Measurements from ENCODE around the gene ARHGAP33.
"Not testable (repeated sequence)": the region's sequence is repeated elsewhere in the genome, so short reads cannot be mapped to it uniquely, and the experiment has no call there.

Gene ARHGAP33

DNA sequence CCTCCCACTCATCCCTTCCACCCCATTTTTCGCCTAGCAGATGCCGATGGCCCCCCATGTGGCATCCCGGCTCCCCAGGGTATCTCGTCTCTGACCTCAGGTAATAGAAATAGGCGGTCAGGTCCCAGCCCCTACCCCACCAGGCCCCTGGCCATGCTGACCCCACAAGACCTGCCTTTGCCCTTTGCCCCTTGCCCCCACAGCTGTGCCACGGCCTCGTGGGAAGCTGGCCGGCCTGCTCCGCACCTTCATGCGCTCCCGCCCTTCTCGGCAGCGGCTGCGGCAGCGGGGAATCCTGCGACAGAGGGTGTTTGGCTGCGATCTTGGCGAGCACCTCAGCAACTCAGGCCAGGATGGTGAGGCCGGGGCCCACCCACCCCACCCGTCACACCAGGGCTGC lies 5.4 kb downstream of the ARHGAP33 start:
- DNase-seq: no peak

- no peak for DNase-seq
These were observed 6.3 kb downstream of the ARHGAP33 start for GRCh38 chr19:35781650-35782049.

- no peak for DNase-seq
These were observed 7.2 kb downstream of the ARHGAP33 start for GRCh38 chr19:35782589-35782988.

GRCh38 chr19:35783469-35784434 lies 8.4 kb downstream of the ARHGAP33 start:
- no peak for DNase-seq

DNA sequence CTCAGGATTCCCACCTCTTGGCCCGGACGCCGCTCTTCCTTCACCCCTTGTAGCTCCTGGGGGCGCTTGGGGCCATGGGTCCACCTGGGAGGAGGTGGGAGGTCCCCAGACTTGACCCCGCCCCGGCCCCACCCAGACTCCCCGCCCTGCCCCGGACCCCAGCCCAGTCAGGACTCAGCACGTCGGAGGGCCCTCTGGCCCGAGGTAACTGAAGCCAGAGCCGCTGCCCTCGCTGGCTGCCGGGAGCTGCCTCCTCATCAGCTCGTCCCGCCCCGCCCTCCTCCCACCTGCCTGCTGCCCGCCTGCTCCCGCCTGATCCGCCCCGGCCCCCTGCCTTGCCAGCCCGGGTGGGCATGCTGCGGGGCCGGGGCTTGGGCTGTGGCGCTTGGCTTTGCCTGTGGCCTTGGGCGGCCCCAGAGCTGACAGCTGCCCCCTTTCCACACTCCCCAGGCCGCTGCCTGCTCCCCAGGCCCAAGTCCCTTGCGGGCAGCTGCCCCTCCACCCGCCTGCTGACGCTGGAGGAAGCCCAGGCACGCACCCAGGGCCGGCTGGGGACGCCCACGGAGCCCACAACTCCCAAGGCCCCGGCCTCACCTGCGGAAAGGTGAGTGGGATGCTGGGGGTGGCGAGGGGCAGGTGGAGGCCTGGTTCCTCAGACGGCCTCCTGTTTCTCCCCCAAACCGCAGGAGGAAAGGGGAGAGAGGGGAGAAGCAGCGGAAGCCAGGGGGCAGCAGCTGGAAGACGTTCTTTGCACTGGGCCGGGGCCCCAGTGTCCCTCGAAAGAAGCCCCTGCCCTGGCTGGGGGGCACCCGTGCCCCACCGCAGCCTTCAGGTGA lies 9.4 kb downstream of the ARHGAP33 start:
- no peak for DNase-seq

DNA sequence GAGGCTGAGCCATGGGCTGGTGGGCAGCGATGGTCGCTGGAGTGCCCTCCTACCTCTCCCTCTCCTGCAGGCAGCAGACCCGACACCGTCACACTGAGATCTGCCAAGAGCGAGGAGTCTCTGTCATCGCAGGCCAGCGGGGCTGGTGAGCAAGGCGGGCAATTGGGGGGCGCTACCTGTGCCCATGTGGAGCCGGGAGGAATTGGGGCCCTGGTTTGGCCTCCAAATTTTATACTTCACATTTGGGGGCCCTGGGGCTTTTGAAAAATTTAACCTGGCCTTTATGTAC lies 9.9 kb downstream of the ARHGAP33 start:
- no peak for DNase-seq

DNA sequence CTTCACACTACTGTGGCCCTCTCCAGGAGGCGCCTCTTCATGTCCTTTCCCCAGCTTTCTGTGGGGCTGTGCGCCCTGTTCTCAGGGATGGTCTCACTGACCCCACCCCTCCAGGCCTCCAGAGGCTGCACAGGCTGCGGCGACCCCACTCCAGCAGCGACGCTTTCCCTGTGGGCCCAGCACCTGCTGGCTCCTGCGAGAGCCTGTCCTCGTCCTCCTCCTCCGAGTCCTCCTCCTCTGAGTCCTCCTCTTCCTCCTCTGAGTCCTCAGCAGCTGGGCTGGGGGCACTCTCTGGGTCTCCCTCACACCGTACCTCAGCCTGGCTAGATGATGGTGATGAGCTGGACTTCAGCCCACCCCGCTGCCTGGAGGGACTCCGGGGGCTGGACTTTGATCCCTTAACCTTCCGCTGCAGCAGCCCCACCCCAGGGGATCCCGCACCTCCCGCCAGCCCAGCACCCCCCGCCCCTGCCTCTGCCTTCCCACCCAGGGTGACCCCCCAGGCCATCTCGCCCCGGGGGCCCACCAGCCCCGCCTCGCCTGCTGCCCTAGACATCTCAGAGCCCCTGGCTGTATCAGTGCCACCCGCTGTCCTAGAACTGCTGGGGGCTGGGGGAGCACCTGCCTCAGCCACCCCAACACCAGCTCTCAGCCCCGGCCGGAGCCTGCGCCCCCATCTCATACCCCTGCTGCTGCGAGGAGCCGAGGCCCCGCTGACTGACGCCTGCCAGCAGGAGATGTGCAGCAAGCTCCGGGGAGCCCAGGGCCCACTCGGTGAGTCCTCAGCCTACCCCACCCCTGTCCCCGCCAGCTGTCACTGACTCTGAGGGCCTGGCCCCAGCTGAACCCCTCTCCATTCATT lies 11.2 kb downstream of the ARHGAP33 start:
- DNase-seq: no peak

DNA sequence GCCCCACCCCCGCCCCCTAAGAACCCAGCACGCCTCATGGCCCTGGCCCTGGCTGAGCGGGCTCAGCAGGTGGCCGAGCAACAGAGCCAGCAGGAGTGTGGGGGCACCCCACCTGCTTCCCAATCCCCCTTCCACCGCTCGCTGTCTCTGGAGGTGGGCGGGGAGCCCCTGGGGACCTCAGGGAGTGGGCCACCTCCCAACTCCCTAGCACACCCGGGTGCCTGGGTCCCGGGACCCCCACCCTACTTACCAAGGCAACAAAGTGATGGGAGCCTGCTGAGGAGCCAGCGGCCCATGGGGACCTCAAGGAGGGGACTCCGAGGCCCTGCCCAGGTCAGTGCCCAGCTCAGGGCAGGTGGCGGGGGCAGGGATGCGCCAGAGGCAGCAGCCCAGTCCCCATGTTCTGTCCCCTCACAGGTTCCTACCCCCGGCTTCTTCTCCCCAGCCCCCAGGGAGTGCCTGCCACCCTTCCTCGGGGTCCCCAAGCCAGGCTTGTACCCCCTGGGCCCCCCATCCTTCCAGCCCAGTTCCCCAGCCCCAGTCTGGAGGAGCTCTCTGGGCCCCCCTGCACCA lies 11.9 kb downstream of the ARHGAP33 start:
- DNase-seq: no peak

- no peak for DNase-seq
These were observed 13.0 kb downstream of the ARHGAP33 start for GRCh38 chr19:35788205-35788960.

- DNase-seq: no peak
These were observed 14.0 kb downstream of the ARHGAP33 start for GRCh38 chr19:35789195-35789977.

DNA sequence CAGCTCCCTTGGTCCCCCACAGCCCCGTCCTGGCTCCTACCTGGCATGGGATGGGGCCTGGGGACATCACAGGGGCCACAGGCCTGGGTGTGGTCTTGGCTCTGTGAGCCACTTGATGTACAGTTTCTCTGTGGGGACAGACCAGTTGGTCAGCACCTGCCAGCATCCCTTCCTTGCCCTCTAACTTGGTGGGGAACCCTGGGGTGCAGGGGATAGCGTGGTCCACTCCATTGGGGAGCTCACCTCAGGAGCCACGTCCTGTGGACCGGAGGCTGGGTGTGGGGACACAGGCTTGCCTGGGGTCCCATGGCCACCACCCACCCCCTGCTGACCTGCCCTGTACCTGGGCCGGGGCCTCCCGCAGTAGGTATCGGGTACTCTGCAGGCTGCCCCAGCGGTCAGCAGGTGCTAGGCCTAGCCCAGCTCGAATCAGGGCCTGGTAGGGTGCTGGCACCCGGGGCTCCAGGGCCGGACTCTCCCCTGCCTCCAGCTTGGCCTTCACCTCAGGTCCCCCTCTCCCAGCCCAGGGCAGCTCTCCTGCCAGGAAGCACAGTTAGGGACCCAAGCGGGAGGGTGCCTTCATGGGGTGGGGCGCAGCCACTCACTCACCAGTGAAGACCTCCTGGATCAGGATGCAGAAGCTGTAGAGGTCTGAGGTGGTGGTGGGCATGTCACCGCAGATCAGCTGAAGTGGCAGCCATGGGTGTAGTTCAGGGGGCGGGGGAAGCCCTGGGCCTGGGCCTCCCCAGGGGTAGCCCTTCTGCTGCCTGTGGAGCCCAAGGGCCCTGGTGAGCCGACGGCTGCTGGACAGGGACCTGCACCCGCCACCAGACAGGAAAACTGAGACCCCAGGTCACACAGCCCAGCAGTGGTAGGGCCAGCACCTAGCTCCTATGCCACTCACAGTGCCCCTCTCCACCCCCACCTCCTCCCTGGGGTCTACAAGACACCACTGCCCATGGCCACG lies 14.9 kb downstream of the ARHGAP33 start:
- DNase-seq: no peak

GRCh38 chr19:35790981-35791813 lies 15.8 kb downstream of the ARHGAP33 start:
- no peak for DNase-seq

GRCh38 chr19:35791814-35792279 lies 16.5 kb downstream of the ARHGAP33 start:
- DNase-seq: no peak

GRCh38 chr19:35792312-35792711 lies 16.9 kb downstream of the ARHGAP33 start:
- no peak for DNase-seq

DNA sequence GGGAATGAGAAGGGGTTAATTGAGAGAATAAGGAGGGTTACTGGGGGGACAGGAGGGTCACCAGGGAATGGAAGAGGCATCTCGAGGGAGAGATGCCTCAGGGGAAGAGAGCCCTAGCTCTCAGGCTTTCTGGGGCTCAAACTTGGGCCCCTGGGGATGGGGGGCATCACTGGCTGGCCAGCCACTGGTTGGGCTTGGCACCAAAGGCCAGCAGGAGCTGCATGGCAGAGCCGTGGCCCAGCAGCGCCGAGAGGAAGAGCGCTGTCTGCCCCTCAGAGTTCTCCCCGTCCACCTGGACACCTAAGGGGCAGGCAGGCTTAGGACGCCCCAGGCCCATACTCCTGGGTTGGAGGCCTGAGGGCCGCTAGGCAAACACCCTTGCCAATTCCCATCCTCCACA lies 17.5 kb downstream of the ARHGAP33 start:
- DNase-seq: no peak

DNA sequence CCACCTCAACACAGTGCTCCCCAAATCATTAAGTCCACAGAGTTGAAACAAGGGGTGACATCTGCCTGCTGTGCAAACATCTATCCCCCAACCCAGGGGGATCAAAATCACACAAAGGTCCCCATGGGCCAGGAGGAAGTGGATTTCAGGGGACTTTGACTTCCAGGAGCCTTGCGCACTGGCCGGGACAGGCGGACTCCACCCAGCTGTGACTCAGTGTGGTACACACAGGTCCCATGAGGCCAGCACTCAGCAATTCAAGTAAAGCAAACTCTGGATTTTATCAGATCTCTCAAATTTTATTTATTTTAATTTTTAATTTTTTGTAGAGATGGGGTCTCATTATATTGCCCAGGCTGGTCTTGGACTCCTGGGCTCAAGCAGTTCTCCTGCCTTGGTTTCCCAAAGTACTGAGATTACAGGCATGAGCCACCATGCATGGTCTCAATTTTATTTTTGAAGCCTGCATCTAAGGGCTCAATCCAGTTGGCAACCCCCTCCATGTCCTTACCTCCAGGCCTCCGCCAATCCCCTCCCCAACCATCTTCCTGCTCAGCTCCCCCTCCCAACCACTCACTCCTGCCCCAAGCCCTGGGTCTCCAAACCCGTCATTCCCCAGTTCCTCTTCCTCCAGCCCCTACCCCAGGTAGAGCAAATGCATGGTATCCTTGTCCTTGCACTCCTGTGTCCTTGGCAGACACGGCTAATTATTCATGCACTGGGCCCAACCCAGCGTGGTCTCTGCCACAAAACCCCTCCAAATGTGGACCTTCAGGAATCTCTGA lies 18.2 kb downstream of the ARHGAP33 start:
- DNase-seq: no peak

- not testable (repeated sequence) for DNase-seq
These were observed 20.2 kb downstream of the ARHGAP33 start for GRCh38 chr19:35795564-35795963.
